SU-DHL-6 (cell line): ENCODE data around the gene DAPK3.
A peak's percentile ranks its signal among the peaks of the same experiment; 100 is the strongest.

Experiments used
- H2AFZ ChIP-seq: fragments of 200-600 bp; sonication (generic); 2 replicates; pipeline ENCODE4 v1.6.1; 2014; ENCODE audit warnings: low read depth, mild to moderate bottlenecking, moderate library complexity, mixed read lengths, antibody characterized with exemption, low read length; ENCODE audit not compliant: severe bottlenecking
- H3F3A ChIP-seq: fragments of 200-600 bp; shearing (Covaris generic); 2 replicates; pipeline ENCODE4 v1.6.0; 2016; ENCODE audit warnings: antibody characterized with exemption, mild to moderate bottlenecking; ENCODE audit not compliant: insufficient read depth
- H3K27ac ChIP-seq: fragments of 200-600 bp; sonication (generic); 2 replicates; pipeline ENCODE4 v1.5.1; 2016; ENCODE audit warnings: low read depth, mild to moderate bottlenecking, low read length, moderate library complexity, mixed read lengths
- H3K27me3 ChIP-seq: fragments of 200-600 bp; sonication (generic), shearing (Covaris generic); 2 replicates; pipeline ENCODE4 v1.6.0; 2014; ENCODE audit warnings: mild to moderate bottlenecking, low read length
- H3K36me3 ChIP-seq: fragments of 200-600 bp; sonication (generic); 2 replicates; pipeline ENCODE4 v1.6.1; 2014; ENCODE audit warnings: mild to moderate bottlenecking, low read length, mixed read lengths
- H3K4me2 ChIP-seq: fragments of 300-600, 200-600 bp; shearing (Covaris generic), sonication (generic); 2 replicates; pipeline ENCODE4 v1.6.0; 2014; ENCODE audit warnings: low read length, low read depth, mild to moderate bottlenecking; ENCODE audit not compliant: poor library complexity, severe bottlenecking
- H3K4me3 ChIP-seq: fragments of 200-600 bp; sonication (generic); 2 replicates; pipeline ENCODE4 v1.5.1; 2014; ENCODE audit warnings: antibody characterized with exemption, low read length, mild to moderate bottlenecking, mixed read lengths; ENCODE audit not compliant: insufficient read depth, poor library complexity, severe bottlenecking
- H3K79me2 ChIP-seq: fragments of 200-600 bp; sonication (generic); 2 replicates; pipeline ENCODE4 v1.6.1; 2014; ENCODE audit warnings: mild to moderate bottlenecking, low read length, moderate library complexity; ENCODE audit not compliant: insufficient read depth
- H3K9ac ChIP-seq: fragments of 200-600 bp; sonication (generic); 2 replicates; pipeline ENCODE4 v1.7.0; 2014; ENCODE audit warnings: mild to moderate bottlenecking, low read length
- H3K9me2 ChIP-seq: fragments of 200-600 bp; sonication (generic); replicated peaks from 2 replicates; pipeline ENCODE4 v1.6.1; 2014; ENCODE audit warnings: low read length; ENCODE audit not compliant: insufficient read depth
- H3K9me3 ChIP-seq: fragments of 200-600 bp; sonication (generic); 2 replicates; pipeline ENCODE4 v1.6.1; 2014; ENCODE audit warnings: low read length, mixed read lengths; ENCODE audit not compliant: insufficient read depth
- H4K20me1 ChIP-seq: fragments of 200-600 bp; sonication (generic); 2 replicates; pipeline ENCODE4 v1.6.1; 2014; ENCODE audit warnings: low read depth, mild to moderate bottlenecking, antibody characterized with exemption, low read length, moderate library complexity, mixed read lengths
- CTCF ChIP-seq: fragments of 200-600 bp; sonication (generic); IDR thresholded peaks from one replicate; pipeline ENCODE4 v1.5.1; 2017; ENCODE audit warnings: antibody characterized with exemption, mild to moderate bottlenecking, low read length, moderate library complexity; ENCODE audit not compliant: insufficient read depth, poor library complexity, severe bottlenecking
- EZH2phosphoT487 ChIP-seq: fragments of 200-600 bp; sonication (generic), shearing (Covaris generic); conservative IDR thresholded peaks from 2 replicates; pipeline ENCODE4 v1.6.1; 2018; ENCODE audit warnings: mild to moderate bottlenecking, antibody characterized with exemption, low read length, moderate library complexity, mixed read lengths

The DAPK3 gene

GRCh38 chr19:3982701-3983541 is 12.0 kb upstream of the DAPK3 start:
- H3K9me2 ChIP-seq: no peaks in the 10 kb centered on the region
- no peak overlapping the region for H3K4me3 ChIP-seq
- peaks cover 49% of the 10 kb centered on the region for H3K36me3 ChIP-seq
- no peaks in the 10 kb centered on the region for H3K27me3 ChIP-seq
- no peak overlapping the region for H3K27ac ChIP-seq
- H3K4me2 ChIP-seq: peak overlapping the region; percentile 74
- no peak overlapping the region for H3K9ac ChIP-seq
- peaks cover 71% of the 10 kb centered on the region for H3F3A ChIP-seq
- H3K9me3 ChIP-seq: no peaks in the 10 kb centered on the region
- TF ChIP-seq CTCF: no peak
- no peak for TF ChIP-seq EZH2phosphoT487
- no peak overlapping the region for H2AFZ ChIP-seq
- peaks cover 57% of the 10 kb centered on the region for H3K79me2 ChIP-seq
- peaks cover 43% of the 10 kb centered on the region; the same call in 1 of the 2 replicates for H4K20me1 ChIP-seq

- Histone ChIP-seq H3K4me3 (no peak overlapping the region), H3F3A (peaks cover 67% of the 10 kb centered on the region), H3K36me3 (peaks cover 54% of the 10 kb centered on the region), H3K9me3 (no peaks in the 10 kb centered on the region), H2AFZ (no peak overlapping the region), H3K27ac (no peak overlapping the region), H3K79me2 (peaks cover 57% of the 10 kb centered on the region), H3K4me2 (no peak overlapping the region), H3K9ac (no peak overlapping the region), H3K27me3 (no peaks in the 10 kb centered on the region), H3K9me2 (no peaks in the 10 kb centered on the region), H4K20me1 (peaks cover 48% of the 10 kb centered on the region; the same call in 1 of the 2 replicates)
- TF ChIP-seq CTCF (no peak), EZH2phosphoT487 (no peak)
Observed at GRCh38 chr19:3981736-3982681, 11.1 kb upstream of the DAPK3 start.

- H3K27me3 ChIP-seq: no peaks in the 10 kb centered on the region
- H3K36me3 ChIP-seq: peaks cover 58% of the 10 kb centered on the region
- H2AFZ ChIP-seq: no peak overlapping the region
- peaks cover 55% of the 10 kb centered on the region; the same call in 1 of the 2 replicates for H4K20me1 ChIP-seq
- no peak overlapping the region for H3K4me3 ChIP-seq
- H3K9me3 ChIP-seq: no peaks in the 10 kb centered on the region
- no peak overlapping the region for H3K27ac ChIP-seq
- H3K4me2 ChIP-seq: no peak overlapping the region
- H3F3A ChIP-seq: peaks cover 65% of the 10 kb centered on the region
- H3K9me2 ChIP-seq: no peaks in the 10 kb centered on the region
- peaks cover 57% of the 10 kb centered on the region for H3K79me2 ChIP-seq
- no peak for TF ChIP-seq EZH2phosphoT487
- no peak for TF ChIP-seq CTCF
- H3K9ac ChIP-seq: no peak overlapping the region
Observed at GRCh38 chr19:3981373-3981735, 10.5 kb upstream of the DAPK3 start.
